HG02798 (cell line): ENCODE data around the gene ZDHHC4.

Experiments used
- ATAC-seq: cut with Tn5 transposase; IDR thresholded peaks from one replicate; pipeline ENCODE4 v1.9.1; 2021; ENCODE audit warnings: mild to moderate bottlenecking; ENCODE audit not compliant: unreplicated experiment, poor library complexity

ZDHHC4 gene

DNA sequence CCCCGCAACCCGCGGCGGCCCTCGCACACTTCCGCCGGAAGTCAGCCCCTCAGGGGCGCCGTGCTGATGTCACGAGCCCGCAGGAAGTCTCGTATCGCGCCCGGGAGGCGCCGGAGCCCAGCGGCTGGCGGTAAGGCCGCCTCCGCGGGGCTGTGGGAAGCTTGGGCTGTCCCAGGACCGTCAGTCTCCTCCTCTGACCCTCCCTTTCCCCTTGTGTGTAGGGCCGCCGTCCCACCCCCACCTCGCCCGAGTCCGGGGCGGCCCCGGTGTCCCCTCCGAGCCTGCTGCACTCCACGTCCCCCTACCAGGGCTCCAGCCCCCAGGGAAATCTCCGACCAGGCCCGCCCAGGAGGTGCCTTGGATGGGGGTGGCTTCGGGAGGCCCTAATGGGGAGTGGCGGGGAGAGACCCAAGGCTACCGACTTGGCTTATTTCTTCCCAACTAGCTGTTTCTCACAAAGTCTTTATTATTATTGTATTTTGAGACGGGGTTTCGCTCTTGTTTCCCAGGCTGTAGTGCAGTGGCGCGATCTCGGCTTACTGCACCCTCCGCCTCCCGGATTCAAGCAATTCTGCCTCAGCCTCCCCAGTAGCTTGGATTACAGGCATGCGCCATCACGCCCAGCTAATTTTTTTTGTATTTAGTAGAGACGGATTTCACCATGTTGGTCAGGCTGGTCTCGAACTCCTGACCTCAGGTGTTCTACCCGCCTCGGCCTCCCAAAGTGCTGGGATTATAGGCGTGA lies at the start of gene ZDHHC4:
TSS of gene ZDHHC4 (plus strand) at position 86 of the 745 bp plus-strand sequence. CDS start 3,108 bp downstream, outside the sequence.
- peak; percentile 97 for ATAC-seq

DNA sequence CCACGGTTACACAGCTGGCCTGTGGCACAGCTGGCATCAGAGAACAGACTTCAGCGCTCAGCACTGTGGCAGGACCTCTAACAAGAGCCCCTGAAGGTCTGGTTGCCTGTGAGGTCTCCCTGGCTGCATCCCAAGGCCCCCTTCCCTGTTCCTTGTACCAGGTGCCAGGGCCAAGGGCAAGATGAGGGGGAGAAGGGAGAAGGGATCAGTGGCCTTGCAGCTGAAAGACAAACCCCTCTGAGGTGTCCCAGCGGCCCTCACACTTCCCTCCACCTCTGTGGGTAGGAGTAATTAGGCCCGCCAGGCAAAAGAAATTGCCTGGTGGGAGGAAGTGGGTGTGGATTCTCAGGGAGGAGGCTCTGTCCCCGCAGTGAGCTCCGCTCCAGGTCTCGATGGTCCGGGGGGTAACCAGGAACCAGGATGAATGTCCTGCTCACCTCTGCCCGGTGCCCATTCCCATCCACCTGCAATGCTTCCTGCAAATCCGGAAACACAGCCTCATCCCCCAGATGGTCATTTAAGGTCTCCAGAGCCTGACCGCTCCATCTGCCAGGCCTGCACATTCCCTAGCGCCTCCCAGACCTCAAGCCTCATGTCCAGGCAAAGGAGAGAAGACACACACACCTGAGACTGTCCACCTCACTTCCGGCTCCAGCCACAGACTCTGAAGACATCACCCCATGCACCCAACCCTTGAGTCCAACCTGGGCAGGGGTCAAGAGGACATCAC lies 48.7 kb upstream of the ZDHHC4 start:
- ATAC-seq: no peak

DNA sequence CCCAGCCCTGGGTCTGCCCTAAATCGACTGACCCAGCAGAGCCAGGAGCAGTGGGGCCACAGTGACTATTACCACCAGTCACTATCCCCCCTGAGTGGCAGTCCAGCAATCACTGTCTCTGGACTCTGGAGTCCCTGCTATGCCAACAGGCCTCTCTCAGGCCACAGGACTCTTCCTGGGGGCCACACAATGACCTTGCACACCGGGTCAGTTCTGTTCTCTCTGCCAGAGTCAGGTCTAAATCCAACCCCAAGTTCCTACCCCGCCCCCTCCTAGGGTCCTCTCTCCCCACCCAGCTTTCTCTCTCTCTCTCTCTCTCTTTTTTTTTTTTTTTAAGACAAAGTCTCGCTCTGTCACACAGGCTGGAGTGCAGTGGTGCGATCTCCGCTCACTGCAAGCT lies 47.6 kb upstream of the ZDHHC4 start:
- ATAC-seq: no peak

DNA sequence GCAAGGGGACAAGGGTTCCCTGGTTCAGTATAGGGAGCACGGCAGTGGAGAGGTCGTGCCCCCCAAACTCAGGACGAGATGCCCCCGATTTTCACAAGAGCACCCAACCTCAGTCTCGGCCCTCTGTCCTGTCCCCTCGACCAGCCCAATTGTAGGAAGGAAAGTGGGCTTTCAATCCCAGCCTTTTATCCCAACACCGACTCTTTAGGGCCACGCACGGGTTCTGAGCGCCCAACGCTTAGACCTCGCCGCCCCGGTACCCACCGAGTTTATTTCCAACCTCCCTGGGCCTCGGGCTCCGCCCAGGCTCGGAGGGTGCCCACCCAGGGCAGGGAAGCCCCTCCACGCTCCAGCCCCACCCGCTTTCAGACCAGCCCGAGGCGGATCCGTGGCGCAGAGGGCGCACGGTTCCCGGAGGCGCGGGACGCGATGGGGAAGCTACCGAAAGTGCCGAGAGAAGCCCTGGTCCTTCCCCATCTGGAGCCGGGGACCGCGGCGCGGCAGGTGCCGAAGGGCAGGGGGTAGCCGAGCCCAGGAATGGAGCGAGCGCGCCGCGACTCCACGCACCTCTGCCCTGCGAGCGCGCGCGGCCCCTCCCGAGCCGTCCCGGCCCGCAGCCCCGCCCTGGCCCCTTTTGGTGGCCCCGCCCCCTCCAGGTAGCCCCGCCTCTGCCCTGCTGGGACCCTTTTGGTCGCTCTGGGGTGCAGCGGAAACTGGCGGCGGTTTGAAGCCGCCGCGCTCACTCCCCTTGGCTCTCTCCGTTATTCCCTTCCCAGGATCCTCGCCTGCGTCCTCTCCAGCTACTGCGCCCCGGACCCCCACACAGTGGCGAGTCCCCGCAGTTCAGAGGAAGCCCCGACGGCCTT lies 46.4 kb upstream of the ZDHHC4 start:
- ATAC-seq: no peak

DNA sequence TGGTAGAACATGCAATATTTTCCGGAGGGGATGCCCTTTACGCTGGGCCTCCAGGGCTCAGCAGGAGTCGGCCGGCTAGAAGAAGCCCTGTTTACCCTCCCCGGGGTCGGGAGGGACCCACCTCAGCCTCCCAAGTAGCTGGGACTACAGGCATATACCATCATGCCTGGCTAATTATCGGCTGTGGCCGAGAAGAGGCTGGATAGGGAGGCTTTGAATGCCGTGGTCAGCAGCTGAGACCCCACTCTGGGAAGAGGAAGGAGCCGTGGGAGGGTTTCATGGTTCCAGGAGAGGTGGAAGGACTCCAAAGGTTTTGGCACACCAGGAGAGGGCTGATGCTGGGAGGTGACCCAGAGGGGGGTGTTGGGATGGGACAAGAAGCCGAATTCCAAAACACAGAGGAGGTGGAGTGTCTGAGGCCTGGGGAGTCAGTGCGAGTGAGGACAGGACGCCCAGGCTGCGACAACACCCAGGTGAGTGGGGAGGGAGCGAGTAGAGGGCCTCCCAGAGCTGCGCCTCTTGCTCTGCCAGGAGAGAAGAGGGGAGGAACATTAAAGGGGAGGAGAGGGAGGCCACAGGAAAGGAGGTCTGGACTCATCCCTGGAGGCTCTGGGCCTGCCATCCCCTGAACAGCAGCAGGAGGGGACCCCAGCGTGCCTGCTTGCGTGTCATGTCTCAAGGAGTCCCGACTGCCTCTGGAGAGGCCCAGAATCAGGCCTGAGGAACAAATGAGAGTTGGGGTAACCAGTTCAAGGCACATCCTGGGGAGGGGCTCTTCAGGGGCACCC lies 45.6 kb upstream of the ZDHHC4 start:
- no peak for ATAC-seq

DNA sequence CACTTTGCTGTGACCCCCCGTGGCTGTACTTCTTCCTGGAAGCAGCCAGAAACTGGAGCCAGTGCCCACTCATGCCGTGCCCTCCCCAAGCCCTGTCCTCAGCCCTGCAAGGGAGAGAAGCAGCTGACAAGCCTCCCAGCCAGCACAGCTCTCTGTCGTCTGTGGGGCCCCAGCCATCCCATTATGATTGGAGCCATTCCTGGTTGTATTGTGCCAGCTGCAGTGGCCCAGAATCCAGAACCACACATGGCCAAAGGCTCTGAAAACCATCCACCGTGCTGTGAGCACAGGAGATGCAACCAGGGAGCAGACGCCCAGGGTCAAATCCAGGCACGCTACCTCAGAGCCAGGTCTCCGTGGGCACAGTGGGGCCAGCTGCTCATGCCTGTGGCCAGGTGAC lies 44.7 kb upstream of the ZDHHC4 start:
- ATAC-seq: no peak

DNA sequence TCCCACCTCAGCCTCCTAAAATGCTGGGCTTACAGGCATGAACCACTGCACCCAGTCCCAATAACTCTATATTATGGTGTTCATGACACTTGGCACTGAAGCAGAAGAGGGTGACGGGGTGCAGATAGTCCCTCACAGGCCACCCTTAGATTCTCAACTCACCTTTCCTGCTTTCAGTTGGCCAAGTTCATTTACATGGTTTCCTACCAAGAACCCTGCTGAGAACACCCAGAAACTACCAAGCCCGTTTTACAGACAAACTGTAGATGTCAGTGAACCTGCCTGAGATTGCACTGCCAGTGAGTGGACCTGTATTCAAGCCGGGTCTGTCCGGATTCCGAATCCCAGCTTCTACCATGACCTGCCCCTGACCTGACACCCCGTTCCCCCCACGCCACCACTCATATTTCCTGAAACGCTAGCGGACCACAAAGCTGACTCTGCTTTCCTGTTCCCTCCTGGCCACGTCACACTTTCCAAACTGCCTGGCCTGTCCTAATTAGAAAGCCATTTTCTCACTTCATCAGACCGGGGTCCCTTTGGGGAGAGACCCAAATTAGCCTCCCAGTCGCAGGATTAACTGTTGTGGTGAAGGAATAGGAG lies 43.3 kb upstream of the ZDHHC4 start:
- ATAC-seq: no peak

DNA sequence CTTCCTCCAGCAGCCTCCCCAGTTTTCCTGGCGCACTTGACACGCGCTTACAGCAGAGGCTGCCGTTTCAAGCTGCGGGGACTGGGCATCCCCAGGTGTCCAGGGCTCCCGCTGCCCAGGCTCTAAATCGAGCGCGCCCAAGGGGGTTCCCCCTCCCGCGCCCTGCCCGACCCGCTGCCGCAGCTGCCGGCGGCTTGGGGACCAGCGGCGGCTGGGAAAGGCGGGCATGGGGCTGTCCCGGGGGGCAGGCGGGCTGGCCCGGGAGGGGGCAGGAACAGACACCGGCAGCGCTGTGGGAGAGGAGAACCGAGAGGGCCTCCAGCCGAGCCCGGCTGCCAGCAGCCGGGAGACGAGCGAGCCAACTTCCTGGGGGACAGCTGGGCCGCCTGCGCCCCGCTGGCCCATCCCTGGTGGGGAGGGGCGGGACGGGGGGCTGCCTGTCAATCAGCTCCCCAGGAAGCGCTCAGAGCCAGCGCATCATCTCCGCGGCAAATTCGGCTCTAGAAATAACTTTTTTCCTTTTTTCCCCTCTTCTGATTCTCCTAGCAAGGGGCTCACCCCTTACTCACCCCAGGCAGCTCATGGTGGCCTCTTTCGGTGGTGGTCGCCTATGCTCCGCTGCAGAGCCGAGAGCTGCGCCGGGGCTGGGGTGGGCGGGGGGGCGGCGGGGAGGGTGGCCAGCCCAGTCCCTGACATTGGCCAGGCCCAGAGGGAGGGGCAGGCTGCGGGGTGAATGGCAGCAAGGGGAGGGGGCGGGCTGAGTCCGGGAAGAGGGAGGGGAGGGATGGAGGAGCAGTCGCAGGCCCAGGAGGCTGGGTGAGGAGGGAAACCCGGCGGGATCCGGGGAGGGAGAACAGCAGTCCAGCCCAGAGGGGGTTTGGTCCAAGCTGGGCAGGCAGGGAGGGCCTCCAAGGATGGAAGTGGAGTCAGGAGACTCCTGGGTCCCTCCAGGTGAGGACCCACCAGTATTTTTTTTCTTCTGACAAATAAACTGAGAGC lies 40.7 kb upstream of the ZDHHC4 start:
- no peak for ATAC-seq

DNA sequence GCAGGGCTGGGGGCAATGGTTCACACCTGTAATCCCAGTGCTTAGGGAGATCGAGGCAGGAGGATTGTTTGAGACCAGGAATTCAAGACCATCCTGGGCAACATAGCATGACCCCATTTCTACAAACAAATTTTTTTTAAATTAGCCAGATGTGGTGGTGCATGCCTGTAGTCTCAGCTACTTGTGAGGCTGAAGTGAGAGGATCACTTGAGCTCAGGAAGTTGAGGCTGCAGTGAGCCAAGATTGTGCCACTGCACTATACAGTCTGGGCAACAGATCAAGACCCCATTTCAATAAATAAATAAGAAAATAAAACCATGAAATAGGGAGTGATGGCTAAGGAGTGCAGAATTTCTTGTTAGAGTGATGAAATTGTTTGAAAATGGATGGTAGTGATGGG lies 34.9 kb upstream of the ZDHHC4 start:
- no peak for ATAC-seq

DNA sequence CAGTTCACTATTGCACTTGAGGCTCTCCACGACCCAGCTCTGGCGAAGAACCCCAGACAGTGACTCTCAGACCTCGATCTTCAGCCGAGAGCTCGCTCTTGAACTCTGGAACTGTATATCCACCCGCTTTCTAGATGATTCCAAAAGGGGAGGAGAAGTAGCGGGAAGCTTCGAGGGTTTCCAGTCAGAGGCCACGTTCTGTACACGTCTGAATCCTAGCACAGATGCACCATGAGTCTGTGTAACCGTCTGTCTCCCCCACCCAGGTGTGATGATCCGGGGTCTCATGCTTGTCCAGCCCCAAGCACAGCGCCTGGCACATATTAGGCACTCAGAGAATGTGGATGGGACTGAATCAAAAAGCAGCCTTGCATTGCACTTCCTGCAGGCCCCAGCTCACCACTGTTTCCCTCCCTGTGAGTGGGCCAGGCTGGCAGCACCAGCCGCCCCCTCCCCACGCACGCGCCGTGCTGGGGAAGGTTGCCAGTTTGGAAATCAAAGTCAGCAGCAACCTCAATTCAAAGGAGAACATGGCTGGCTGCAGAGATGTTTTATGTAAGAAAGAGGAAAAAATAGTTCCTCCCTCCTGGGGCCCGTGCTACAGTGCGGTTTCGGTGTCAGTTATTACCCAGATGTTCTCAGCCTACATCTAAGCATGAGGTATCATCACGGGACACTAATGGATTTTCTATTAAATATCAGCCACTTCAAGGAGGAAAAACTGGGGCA lies 31.7 kb upstream of the ZDHHC4 start:
- ATAC-seq: no peak

DNA sequence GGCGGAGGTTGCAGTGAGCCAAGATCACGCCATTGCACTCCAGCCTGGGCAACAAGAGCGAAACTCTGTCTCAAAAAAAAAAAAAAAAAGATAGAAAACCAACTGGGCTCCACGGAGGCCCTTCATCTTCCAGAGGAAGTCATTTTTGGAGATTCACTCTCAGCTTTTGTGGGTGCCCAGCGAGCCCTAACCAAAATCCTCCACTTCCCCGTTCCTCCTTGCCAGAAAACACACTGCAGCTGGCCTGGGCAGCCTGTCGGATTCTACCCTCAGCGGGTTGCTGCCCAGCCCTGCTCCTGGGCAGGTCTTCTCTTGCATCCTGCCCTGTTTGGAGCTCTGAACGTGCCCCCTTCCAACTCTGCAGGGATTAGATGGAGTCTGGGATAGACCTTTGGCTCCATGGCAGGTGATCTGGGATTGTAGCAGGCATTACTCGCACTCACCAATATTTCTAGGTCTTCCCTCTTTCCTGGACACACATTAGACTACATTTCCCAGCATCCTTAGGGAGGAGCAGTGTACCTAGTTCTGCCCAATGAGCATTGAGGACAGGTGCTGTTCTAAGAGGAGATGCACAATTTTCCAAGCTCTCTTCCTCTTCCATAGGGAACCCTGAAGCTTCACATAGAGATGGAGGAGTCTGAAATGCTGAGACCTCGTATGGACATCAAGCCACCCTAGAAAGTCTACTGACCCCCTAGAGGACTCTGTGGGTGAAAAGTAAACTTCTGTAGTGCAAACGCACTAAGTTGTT lies 30.6 kb upstream of the ZDHHC4 start:
- no peak for ATAC-seq

DNA sequence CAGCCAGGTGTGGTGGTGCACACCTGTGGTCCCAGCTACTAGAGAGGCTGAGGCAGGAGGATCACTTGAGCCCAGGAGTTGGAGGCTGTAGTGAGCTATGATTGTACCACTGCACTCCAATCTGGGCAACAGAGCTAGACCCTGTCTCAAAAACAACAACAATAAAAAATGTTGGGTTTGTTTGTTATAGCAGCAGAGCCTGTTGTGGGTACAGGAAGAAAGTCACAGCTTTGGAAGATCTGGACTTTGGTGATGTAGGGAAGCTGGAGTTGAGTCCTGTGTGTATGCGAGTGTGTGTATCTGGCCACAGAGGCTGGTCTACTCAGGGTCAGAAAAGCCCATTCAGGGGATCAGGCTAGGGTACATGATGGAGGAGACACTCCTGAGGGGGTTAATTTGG lies 29.9 kb upstream of the ZDHHC4 start:
- ATAC-seq: no peak

DNA sequence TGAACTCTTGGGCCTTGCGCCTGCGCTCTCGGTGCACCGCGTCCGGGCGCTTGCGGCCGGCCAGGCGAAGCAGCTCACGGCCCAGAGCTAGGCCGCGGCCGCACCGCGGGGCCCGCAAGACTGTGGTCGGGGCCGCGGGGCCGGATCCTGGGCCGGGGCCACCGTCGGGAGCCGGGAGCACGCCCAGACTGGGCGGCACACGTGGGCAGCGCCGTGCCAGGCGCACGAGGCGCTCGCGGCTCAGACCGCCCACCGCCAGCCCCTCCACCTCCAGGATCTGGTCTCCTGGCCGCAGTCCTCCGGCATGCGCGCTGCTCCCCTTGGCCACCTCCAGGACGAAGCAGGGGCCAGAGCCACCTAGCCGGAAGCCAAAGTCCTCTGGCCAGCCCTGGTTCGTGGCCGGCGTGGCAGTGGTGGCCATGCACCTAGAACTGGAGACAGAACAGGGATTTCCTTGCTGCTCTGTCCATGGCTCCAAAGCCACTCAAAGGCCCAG lies 26.2 kb upstream of the ZDHHC4 start, which contains the start of gene GRID2IP:
TSS of gene GRID2IP (minus strand) at position 446 of the 496 bp plus-strand sequence. CDS start at position 421, 25 bp downstream.
- no peak for ATAC-seq

DNA sequence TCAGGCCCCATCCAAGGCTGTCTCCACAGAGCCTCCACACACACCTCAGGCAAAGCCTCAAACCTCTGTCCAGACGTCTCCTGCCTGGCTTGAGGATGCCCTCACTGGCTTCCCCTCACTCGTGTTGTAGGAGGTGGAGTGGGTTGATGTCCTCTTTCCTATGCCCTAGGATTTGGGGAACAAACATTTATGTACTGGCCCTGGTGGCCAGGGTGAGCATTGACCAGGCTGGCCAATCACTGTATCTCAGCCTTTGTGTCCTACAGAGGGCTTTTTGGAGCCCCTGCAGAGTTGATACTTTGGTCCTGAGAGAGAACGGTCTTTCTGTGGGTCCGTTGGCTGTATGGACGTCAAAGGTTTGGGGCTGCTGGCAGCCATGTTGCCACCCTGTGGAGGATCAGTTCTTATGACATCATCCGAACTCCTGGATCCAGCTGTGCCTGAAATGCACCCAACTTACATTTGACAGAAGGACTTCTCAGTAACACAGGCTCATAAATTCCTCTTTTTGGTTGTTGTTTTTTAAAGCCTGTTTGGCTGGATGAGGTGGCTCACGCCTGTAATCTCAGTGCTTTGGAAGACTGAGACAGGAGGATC lies 23.7 kb upstream of the ZDHHC4 start:
- no peak for ATAC-seq

DNA sequence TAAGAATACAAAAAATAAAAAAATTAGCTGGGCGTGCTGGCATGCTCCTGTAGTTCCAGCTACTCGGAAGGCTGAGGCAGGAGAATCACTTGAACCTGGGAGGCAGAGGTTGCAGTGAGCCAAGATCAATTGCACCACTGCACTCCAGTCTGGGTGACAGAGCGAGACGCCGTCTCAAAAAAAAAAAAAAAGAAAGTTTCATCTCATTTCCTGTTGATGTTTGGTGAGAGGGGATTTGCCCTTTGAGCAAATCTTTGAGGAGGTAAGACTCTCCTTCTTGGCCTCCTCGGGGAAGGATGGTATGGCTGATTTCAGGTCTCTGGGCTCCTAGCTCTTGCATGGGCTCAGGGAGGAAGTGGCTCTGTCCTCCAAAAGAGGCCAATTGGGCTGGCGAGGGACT lies 22.4 kb upstream of the ZDHHC4 start:
- no peak for ATAC-seq

DNA sequence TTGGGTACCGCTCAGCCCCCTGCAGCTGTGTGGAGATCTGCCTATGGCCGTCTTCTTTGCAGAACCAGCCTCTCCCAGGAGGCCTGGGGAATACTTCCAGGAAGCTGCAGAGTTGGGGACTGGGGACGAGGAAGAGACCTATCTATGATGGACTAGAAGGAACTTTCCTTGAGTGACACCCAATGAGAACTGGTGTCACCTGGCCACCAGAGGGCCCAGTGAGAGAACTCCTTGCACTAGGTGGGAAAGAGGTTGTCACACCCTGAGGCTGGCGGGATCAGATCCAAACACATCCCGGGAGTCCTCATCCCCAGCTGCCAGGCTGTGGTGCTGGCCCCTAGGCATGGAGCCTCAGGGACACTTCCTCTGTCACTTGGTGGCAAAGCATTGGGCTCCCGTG lies 21.1 kb upstream of the ZDHHC4 start:
- no peak for ATAC-seq

DNA sequence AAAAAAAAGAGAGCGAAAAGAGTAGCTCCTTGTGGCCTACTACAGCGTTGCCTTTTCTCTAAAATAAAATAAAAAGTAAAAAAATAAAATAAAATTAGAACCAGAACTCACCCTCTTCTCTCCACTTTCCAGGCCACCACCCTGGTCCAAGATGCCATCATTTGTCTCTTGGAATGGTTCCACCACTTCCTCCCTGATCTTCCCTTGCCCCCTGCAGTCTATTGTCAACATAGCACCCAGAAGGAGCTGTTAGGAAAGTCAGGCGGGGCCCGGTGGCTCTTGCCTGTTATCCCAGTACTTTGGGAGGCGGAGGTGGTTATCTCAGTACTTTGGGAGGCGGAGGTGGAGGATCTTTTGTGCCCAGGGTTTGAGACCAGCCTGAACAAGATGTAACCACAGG lies 18.4 kb upstream of the ZDHHC4 start:
- no peak for ATAC-seq
